GM23338 (cell line): Measurements from ENCODE around the gene FKBP9. TPM values are rescaled to one million over a fixed set of nuclear protein-coding genes. Genes with fewer than 3 reads are reported as not detected.

Source experiments
- ATAC-seq: fragments of 200-7000 bp; cut with Tn5 transposase; 3 replicates; pipeline ENCODE4 v1.9.1; 2020
- DNase-seq: peaks from one replicate; pipeline ENCODE4 v3.0.0-alpha.2; 2015; ENCODE audit warnings: low spot score
- H2AFZ ChIP-seq: fragments of 200-600 bp; sonication (generic); 2 replicates; pipeline ENCODE4 v1.8.0; 2016; ENCODE audit warnings: antibody characterized with exemption, mild to moderate bottlenecking, moderate library complexity
- H3F3A ChIP-seq: fragments of 200-600 bp; sonication (generic); replicated peaks from 2 replicates; pipeline ENCODE4 v1.8.0; 2017; ENCODE audit warnings: antibody characterized with exemption, mixed run types, low read depth
- H3K27ac ChIP-seq: fragments of 200-600 bp; sonication (generic); 2 replicates; pipeline ENCODE4 v1.6.1; 2016; ENCODE audit warnings: low read depth
- H3K27me3 ChIP-seq: fragments of 200-600 bp; sonication (generic); 2 replicates; pipeline ENCODE4 v1.8.0; 2016; ENCODE audit warnings: mild to moderate bottlenecking, mixed run types, moderate library complexity; ENCODE audit not compliant: insufficient read depth
- H3K36me3 ChIP-seq: fragments of 200-600 bp; sonication (generic); 2 replicates; pipeline ENCODE4 v1.8.0; 2016; ENCODE audit warnings: mild to moderate bottlenecking; ENCODE audit not compliant: insufficient read depth
- H3K4me1 ChIP-seq: fragments of 200-600 bp; sonication (generic); 2 replicates; pipeline ENCODE4 v1.8.0; 2016; ENCODE audit warnings: mild to moderate bottlenecking, moderate library complexity; ENCODE audit not compliant: insufficient read depth
- H3K4me2 ChIP-seq: fragments of 200-600 bp; sonication (generic); 2 replicates; pipeline ENCODE4 v1.7.1; 2017; ENCODE audit warnings: mixed run types
- H3K4me3 ChIP-seq: fragments of 200-600 bp; sonication (generic); 2 replicates; pipeline ENCODE4 v1.6.1; 2016; ENCODE audit warnings: mixed run types
- H3K79me2 ChIP-seq: fragments of 200-600 bp; sonication (generic); replicated peaks from 2 replicates; pipeline ENCODE4 v1.8.0; 2017; ENCODE audit warnings: mild to moderate bottlenecking; ENCODE audit not compliant: insufficient read depth
- H3K9me2 ChIP-seq: fragments of 200-600 bp; sonication (generic); 2 replicates; pipeline ENCODE4 v1.8.0; 2017; ENCODE audit not compliant: insufficient read depth
- H4K20me1 ChIP-seq: fragments of 200-600 bp; sonication (generic); replicated peaks from 2 replicates; pipeline ENCODE4 v1.8.0; 2017; ENCODE audit warnings: mild to moderate bottlenecking; ENCODE audit not compliant: insufficient read depth
- H3K27ac Mint-ChIP-seq: 2 replicates; pipeline ENCODE4 v1.8.0; 2020; ENCODE audit warnings: inconsistent platforms, mild to moderate bottlenecking, moderate library complexity, mixed read lengths
- H3K27me3 Mint-ChIP-seq: 3 replicates; pipeline ENCODE4 v1.8.0; 2022; ENCODE audit warnings: low read depth, mild to moderate bottlenecking, moderate library complexity, mixed read lengths, inconsistent platforms; ENCODE audit not compliant: insufficient read depth, poor library complexity
- H3K36me3 Mint-ChIP-seq: 3 replicates; pipeline ENCODE4 v1.8.0; 2021; ENCODE audit warnings: low read depth, mild to moderate bottlenecking, inconsistent platforms, moderate library complexity, mixed read lengths
- H3K4me1 Mint-ChIP-seq: 3 replicates; pipeline ENCODE4 v1.8.0; 2020; ENCODE audit warnings: mild to moderate bottlenecking, inconsistent platforms, mixed read lengths
- H3K4me3 Mint-ChIP-seq: 3 replicates; pipeline ENCODE4 v1.8.0; 2021; ENCODE audit warnings: moderate library complexity, mild to moderate bottlenecking, inconsistent platforms, mixed read lengths
- H3K9me3 Mint-ChIP-seq: 3 replicates; pipeline ENCODE4 v1.8.0; 2020; ENCODE audit warnings: moderate library complexity, mild to moderate bottlenecking, inconsistent platforms, mixed read lengths
- CREB1 ChIP-seq: fragments of 250-450 bp; sonication (Bioruptor Pico); IDR thresholded peaks from 2 replicates; pipeline ENCODE4 v1.5.0; 2020; ENCODE audit warnings: low read depth, mild to moderate bottlenecking, moderate library complexity
- CTCF ChIP-seq, 2 experiments: fragments of 200-600 bp in 1 of 2; sonication (generic) in 1 of 2; conservative IDR thresholded peaks; 2 replicates each; pipeline versions ENCODE4 v1.5.1 to v1.6.1; 2016 to 2017; ENCODE audit warnings: antibody characterized with exemption in 2 of 2, low read depth in 2 of 2, mild to moderate bottlenecking in 2 of 2, moderate library complexity in 1 of 2
- ETS1 ChIP-seq: IDR thresholded peaks from 2 replicates; pipeline ENCODE4 v1.6.1; 2016; ENCODE audit warnings: antibody characterized with exemption
- EZH2 ChIP-seq: fragments of 200-600 bp; sonication (generic); IDR thresholded peaks from one replicate; pipeline ENCODE4 v1.8.0; 2017; ENCODE audit warnings: antibody characterized with exemption, mild to moderate bottlenecking, low read depth; ENCODE audit not compliant: unreplicated experiment
- EZH2phosphoT487 ChIP-seq: fragments of 200-600 bp; sonication (generic); IDR thresholded peaks from one replicate; pipeline ENCODE4 v1.8.1; 2018; ENCODE audit warnings: antibody characterized with exemption; ENCODE audit not compliant: unreplicated experiment
- JUNB ChIP-seq: IDR thresholded peaks from one replicate; pipeline ENCODE4 v1.6.1; 2016; ENCODE audit warnings: antibody characterized with exemption; ENCODE audit not compliant: unreplicated experiment
- NANOG ChIP-seq: IDR thresholded peaks from 2 replicates; pipeline ENCODE4 v1.6.1; 2016; ENCODE audit warnings: antibody characterized with exemption, borderline replicate concordance
- POLR2AphosphoS5 ChIP-seq: IDR thresholded peaks from 2 replicates; pipeline ENCODE4 v1.6.1; 2016; ENCODE audit warnings: antibody characterized with exemption, low read depth
- REST ChIP-seq: IDR thresholded peaks from one replicate; pipeline ENCODE4 v1.6.1; 2018; ENCODE audit warnings: antibody characterized with exemption; ENCODE audit not compliant: unreplicated experiment
- STAT1 ChIP-seq: IDR thresholded peaks from one replicate; pipeline ENCODE4 v1.6.1; 2016; ENCODE audit warnings: antibody characterized with exemption; ENCODE audit not compliant: unreplicated experiment
- ZNF114 ChIP-seq: fragments of 250-450 bp; sonication (Bioruptor Pico); IDR thresholded peaks from 2 replicates; pipeline ENCODE4 v1.5.0; 2020; ENCODE audit warnings: mild to moderate bottlenecking, moderate library complexity
- ZNF331 ChIP-seq: fragments of 250-450 bp; sonication (Bioruptor Pico); IDR thresholded peaks from 2 replicates; pipeline ENCODE4 v1.5.0; 2020; ENCODE audit warnings: low read depth, mild to moderate bottlenecking, moderate library complexity
- ZNF462 ChIP-seq: fragments of 250-450 bp; sonication (Bioruptor Pico); IDR thresholded peaks from 2 replicates; pipeline ENCODE4 v1.5.0; 2020; ENCODE audit warnings: mild to moderate bottlenecking, moderate library complexity
- polyA plus RNA-seq: library from polyadenylated mRNA; unstranded; fragments of >200 nt; fragmentation: Nextera tagmentation; extraction: Ambion mirVana; gene quantifications from 2 replicates; pipeline ENCODE4 v1.2.1, GENCODE V29; 2016
- total RNA-seq: library from RNA; depleted of rRNA; stranded (reverse); fragments of >200 nt; shearing (Covaris generic); gene quantifications from 2 replicates; pipeline ENCODE4 v1.2.3, GENCODE V29; 2014

Gene FKBP9
- total and polyA plus RNA-seq, 2 experiments from 2014 or later, result 5.2 to 15.8 TPM

- TF ChIP-seq EZH2phosphoT487, result no peak
- no peak for TF ChIP-seq ZNF114 (CRISPR knock-in tag)
- TF ChIP-seq NANOG, result no peak
- TF ChIP-seq POLR2AphosphoS5, result no peak
- TF ChIP-seq ZNF462 (CRISPR knock-in tag), result no peak
- TF ChIP-seq JUNB, result no peak
- no peak for TF ChIP-seq CTCF (conservative IDR thresholded peaks at IDR 0.05; ENCODE audit: low read depth in 2 of 2)
- TF ChIP-seq ETS1, result no peak
- TF ChIP-seq REST, result no peak
- TF ChIP-seq ZNF331 (CRISPR knock-in tag), result no peak
- no peak for TF ChIP-seq EZH2
- TF ChIP-seq STAT1, result no peak
- TF ChIP-seq CREB1 (CRISPR knock-in tag), result no peak
- Histone ChIP-seq H4K20me1 (peaks cover 55% of the 10 kb centered on the region), H3K27ac (no peak overlapping the region), H3K9me2 (no peaks in the 10 kb centered on the region), H3K4me1 (no peaks in the 10 kb centered on the region; the same call in 1 of the 2 replicates), H2AFZ (no peak overlapping the region), H3K79me2 (peaks cover 99% of the 10 kb centered on the region), H3F3A (no peaks in the 10 kb centered on the region), H3K27me3 (no peaks in the 10 kb centered on the region), H3K4me2 (no peak overlapping the region), H3K36me3 (no peaks in the 10 kb centered on the region), H3K4me3 (no peak overlapping the region)
- ATAC-seq, result no peak
- no peak for DNase-seq
- peaks cover 7% of the 10 kb centered on the region; the same call in 1 of the 3 replicates for H3K4me1 Mint-ChIP-seq
- H3K4me3 Mint-ChIP-seq, result no peak overlapping the region
- H3K27me3 Mint-ChIP-seq, result no peaks in the 10 kb centered on the region
- no peaks in the 10 kb centered on the region for H3K9me3 Mint-ChIP-seq
- H3K36me3 Mint-ChIP-seq, result peaks cover 6% of the 10 kb centered on the region; the same call in 2 of the 3 replicates
- H3K27ac Mint-ChIP-seq, result no peak overlapping the region
Measured at GRCh38 chr7:33055158-33055557, 97.9 kb downstream of the FKBP9 start.
